Measurements from ENCODE around the gene EPDR1. TPM values are rescaled to one million over a fixed set of nuclear protein-coding genes. Genes with fewer than 3 reads are reported as not detected.

The EPDR1 gene
- total RNA-seq, 1 donor from 2014 or later, result 26.4 TPM

DNA sequence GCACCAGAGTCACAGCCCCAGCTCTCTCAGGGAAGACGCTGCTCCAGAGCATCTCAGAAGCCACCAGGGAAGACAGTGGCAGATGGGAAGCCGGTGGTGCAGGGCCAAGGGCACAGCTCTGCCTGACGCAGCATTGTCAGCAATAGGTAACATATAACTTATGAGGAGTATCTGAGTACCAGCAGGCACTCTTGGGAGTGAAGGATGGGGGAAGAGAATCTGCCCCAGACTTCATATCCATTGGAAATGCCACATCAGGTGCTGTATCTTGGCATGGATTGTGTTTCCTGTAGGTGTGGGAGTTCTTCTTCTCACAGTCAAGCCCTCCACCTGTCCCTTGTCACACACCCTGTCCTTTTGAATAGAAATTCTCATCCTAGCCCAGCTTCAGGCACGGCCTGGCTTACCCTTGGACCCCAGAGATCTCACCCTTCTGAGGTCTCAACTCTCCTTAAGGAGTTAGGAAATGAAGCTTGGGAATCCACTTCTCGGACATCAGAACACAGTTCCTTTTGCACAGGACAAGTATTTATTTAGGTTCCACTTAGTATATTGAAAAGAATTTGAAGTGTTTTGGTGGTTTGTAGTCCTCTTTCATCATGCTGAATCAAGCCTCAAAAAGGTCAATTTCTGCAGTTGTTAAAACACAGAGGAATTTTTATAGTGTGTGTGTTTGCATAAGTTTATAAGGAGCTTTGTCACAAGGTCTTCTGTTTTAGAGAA, 9.9 kb downstream of the EPDR1 start:
- no peak for DNase-seq (ENCODE audit: low read depth)
- no peak overlapping the region for H3K4me3 ChIP-seq (ENCODE audit: low read depth, low read length)
- H3K27me3 ChIP-seq (ENCODE audit: control insufficient read depth, insufficient read depth, low read length), result no peaks in the 10 kb centered on the region
- TF ChIP-seq, protein P1, sequence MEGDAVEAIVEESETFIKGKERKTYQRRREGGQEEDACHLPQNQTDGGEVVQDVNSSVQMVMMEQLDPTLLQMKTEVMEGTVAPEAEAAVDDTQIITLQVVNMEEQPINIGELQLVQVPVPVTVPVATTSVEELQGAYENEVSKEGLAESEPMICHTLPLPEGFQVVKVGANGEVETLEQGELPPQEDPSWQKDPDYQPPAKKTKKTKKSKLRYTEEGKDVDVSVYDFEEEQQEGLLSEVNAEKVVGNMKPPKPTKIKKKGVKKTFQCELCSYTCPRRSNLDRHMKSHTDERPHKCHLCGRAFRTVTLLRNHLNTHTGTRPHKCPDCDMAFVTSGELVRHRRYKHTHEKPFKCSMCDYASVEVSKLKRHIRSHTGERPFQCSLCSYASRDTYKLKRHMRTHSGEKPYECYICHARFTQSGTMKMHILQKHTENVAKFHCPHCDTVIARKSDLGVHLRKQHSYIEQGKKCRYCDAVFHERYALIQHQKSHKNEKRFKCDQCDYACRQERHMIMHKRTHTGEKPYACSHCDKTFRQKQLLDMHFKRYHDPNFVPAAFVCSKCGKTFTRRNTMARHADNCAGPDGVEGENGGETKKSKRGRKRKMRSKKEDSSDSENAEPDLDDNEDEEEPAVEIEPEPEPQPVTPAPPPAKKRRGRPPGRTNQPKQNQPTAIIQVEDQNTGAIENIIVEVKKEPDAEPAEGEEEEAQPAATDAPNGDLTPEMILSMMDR (IDR thresholded peaks at IDR 0.05; ENCODE audit: insufficient read depth, low read length, poor library complexity, severe bottlenecking), result no peak
- no peaks in the 10 kb centered on the region for H3K36me3 ChIP-seq (ENCODE audit: control insufficient read depth, insufficient read depth, low read length)

DNA sequence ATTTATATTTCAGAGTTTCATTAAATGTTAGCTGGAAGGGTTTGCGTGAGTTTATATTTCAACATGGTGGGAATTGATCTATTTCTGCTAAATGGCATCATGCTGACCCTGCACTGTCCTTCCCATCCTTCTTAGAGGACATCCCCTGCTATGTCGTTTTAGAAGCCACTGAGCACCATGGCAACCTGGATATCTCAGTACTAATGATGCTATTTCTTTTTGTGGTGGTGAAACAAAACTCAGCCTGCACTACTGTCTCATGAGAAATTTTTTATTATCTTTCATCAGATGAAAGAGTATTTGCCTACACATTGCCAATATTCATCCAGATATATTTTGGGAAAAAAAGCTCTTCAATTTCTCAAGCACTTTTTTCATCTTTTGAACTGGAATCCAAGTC, 12.1 kb downstream of the EPDR1 start:
- Histone ChIP-seq H3K36me3 (ENCODE audit: control insufficient read depth, insufficient read depth, low read length) (no peaks in the 10 kb centered on the region), H3K27me3 (ENCODE audit: control insufficient read depth, insufficient read depth, low read length) (no peaks in the 10 kb centered on the region), H3K4me3 (ENCODE audit: low read depth, low read length) (no peak overlapping the region)
- TF ChIP-seq, protein P1 (IDR thresholded peaks at IDR 0.05; ENCODE audit: insufficient read depth, low read length, poor library complexity, severe bottlenecking), result no peak
- no peak for DNase-seq (ENCODE audit: low read depth)

DNA sequence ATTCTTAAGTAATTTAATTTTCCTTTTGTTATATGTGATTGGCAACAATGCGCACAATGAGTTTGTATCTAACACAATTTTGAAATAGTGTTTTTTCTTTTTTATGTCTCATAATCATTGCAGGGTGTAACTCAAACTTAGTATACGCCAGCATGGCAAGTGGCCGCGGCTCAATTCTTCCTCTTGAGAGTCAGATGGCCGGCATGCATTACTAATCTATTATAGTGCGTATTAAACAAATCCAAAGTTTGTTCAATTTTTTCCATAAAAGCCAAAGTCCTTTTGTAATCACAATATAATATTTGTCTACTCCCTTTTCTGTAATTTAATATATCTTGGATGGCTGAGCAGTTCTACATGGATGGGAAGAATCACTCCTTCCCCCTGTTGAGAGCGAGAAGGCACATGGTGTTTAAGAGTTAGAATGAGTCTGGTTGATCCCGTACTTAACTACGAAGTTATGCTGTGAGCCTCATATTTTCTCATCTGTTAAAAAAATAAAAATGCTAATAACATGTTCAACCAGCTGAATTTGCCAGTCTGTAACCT, 12.7 kb downstream of the EPDR1 start:
- DNase-seq (ENCODE audit: low read depth), result no peak
- Histone ChIP-seq H3K36me3 (ENCODE audit: control insufficient read depth, insufficient read depth, low read length) (no peaks in the 10 kb centered on the region), H3K27me3 (ENCODE audit: control insufficient read depth, insufficient read depth, low read length) (no peaks in the 10 kb centered on the region), H3K4me3 (ENCODE audit: low read depth, low read length) (no peak overlapping the region)
- TF ChIP-seq, protein P1 (IDR thresholded peaks at IDR 0.05; ENCODE audit: insufficient read depth, low read length, poor library complexity, severe bottlenecking), result no peak

DNA sequence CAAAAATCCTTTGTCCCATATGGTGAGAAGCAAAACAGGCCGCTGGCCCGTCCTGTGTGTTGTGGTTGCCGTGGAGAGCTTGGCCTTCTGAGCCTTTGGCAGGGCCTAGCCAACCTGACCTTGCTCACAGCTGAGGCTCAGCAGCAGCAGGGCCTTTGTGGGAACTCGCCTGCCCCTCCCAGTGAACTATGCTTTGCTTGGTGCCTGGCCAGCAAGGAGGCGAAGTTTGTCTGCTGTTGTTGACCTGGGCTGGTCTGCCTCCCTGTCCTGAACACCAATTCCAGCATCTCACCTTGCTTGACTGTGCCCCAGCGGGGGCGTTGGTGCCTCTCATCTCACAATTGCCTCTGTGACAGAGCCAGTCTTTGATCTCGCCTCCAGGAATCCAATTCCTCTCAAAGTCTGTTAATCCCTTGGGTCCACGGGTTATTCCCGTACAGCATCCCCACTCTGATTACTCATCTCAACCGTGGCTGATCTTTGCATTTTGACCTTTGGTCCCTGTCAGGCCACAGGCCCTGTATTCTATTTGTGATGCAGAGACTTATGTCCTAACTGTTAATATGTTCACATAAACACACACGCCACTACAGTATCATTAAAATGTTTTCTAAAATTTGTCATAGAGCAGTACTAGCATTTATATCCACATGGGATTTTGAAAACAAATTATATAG, 22.6 kb downstream of the EPDR1 start:
- TF ChIP-seq, protein P1 (IDR thresholded peaks at IDR 0.05; ENCODE audit: insufficient read depth, low read length, poor library complexity, severe bottlenecking), result no peak
- no peak overlapping the region for H3K4me3 ChIP-seq (ENCODE audit: low read depth, low read length)
- no peak for DNase-seq (ENCODE audit: low read depth)
- H3K36me3 ChIP-seq (ENCODE audit: control insufficient read depth, insufficient read depth, low read length), result no peaks in the 10 kb centered on the region
- H3K27me3 ChIP-seq (ENCODE audit: control insufficient read depth, insufficient read depth, low read length), result no peaks in the 10 kb centered on the region

DNA sequence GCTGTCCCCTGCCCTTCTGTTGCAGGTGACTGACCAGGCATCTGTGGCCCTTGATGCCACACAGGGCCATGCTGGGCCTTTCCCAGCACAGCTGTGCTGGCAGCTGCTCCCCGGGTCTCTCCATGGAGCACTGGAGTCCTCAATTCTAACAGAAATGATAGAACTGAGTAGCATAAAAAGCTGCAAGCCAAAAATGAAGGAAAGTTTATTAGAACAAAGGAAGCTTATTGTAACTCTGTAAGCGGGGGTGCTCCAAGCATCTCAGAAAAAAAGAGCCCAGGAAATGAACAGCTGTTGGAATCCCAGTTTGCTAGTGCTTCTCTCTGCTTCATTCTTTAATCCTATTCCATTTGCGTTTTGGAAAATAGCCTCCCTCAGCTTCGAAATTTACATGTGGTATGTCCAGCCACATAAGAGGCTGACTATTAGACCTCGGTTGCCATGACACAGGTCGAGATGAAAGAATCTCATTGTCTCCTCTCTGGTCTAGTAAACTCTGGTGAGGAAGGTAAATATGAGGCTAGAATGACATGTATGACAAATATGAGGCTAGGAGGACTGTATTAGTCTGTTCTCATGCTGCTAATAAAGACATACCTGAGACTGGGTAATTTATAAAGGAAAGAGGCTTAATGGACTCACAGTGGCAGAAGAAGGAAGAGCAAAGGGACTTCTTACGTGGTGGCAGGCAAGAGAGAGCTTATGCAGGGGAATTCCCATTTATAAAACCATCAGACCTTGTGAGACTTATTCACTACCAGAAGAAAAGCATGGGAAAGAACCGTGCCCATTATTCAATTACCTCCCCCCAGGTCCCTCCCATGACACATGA, 23.7 kb downstream of the EPDR1 start:
- TF ChIP-seq, protein P1 (IDR thresholded peaks at IDR 0.05; ENCODE audit: insufficient read depth, low read length, poor library complexity, severe bottlenecking), result no peak
- no peak for DNase-seq (ENCODE audit: low read depth)
- Histone ChIP-seq H3K36me3 (ENCODE audit: control insufficient read depth, insufficient read depth, low read length) (no peaks in the 10 kb centered on the region), H3K4me3 (ENCODE audit: low read depth, low read length) (no peak overlapping the region), H3K27me3 (ENCODE audit: control insufficient read depth, insufficient read depth, low read length) (no peaks in the 10 kb centered on the region)

All from kidney epithelial cell (primary cell).